ENCODE measurements around the gene OR52E2. TPM values are rescaled to one million over a fixed set of nuclear protein-coding genes. Genes with fewer than 3 reads are reported as not detected.
"Not testable (repeated sequence)": the region's sequence is repeated elsewhere in the genome, so short reads cannot be mapped to it uniquely, and the experiment has no call there.

The OR52E2 gene
- total and polyA plus RNA-seq, 8 donors, result not detected

DNA sequence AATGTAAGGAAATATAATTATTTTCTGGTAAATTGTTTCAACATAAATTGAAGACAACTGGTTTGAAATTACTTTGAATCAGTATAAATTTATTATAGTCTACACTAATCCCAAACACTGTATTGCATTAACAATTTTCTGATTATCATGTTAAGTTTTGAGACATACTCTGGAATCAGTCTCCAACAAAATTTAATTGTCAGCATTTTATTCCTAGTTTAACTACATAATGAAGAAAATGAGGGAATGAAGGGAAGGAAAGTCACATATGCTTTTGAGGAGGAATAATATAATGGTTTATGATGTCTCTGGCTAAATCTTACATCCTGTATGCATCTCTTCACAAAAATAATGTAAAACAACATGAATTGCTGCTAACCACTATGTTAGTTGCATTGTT is 24.2 kb upstream of the OR52E2 start:
- no peak for DNase-seq
- intact Hi-C loops (cut with DNase I; ENCODE audit: low total_unique reads), result no loop called here
- no peak for TF ChIP-seq EP300 (IDR thresholded peaks at IDR 0.05)
- TF ChIP-seq CTCF (IDR thresholded peaks at IDR 0.05), result no peak
- no peak for TF ChIP-seq POLR2AphosphoS5 (IDR thresholded peaks at IDR 0.05)
- TF ChIP-seq POLR2A (IDR thresholded peaks at IDR 0.05), result no peak

GRCh38 chr11:5081405-5081804 is 22.0 kb upstream of the OR52E2 start:
- TF ChIP-seq EP300 (IDR thresholded peaks at IDR 0.05) (no peak), POLR2A (IDR thresholded peaks at IDR 0.05) (no peak)
- Histone ChIP-seq H3K27me3 (no peaks in the 10 kb centered on the region), H3K36me3 (no peaks in the 10 kb centered on the region), H3K4me1 (no peaks in the 10 kb centered on the region), H3K9me3 (no peaks in the 10 kb centered on the region), H3K4me3 (no peak overlapping the region), H3K27ac (no peak overlapping the region)
- 60 to 73% (median 70%) methylated on average over 2 of the region's 2 CpGs for WGBS, 5 donors
- intact Hi-C loops (cut with DNase I; ENCODE audit: low total_unique reads), result no loop called here
- no peak for DNase-seq

More for the DNA sequence above, 24.2 kb upstream of the OR52E2 start:
- Histone ChIP-seq H3K4me3 (no peak overlapping the region), H3K4me1 (no peaks in the 10 kb centered on the region), H3K36me3 (no peaks in the 10 kb centered on the region), H3K9me3 (no peaks in the 10 kb centered on the region), H3K27ac (no peak overlapping the region), H3K27me3 (no peaks in the 10 kb centered on the region)

- no peaks in the 10 kb centered on the region for H3K9me3 ChIP-seq
- TF ChIP-seq CTCF (IDR thresholded peaks at IDR 0.05), result no peak
- no peak for TF ChIP-seq EP300 (IDR thresholded peaks at IDR 0.05)
- no peak for TF ChIP-seq POLR2AphosphoS5 (IDR thresholded peaks at IDR 0.05)
- TF ChIP-seq POLR2A (IDR thresholded peaks at IDR 0.05), result no peak
Observed at GRCh38 chr11:5071799-5072198, 12.4 kb upstream of the OR52E2 start.

GRCh38 chr11:5069272-5069671 is 9.8 kb upstream of the OR52E2 start, which contains the start of gene OR52E1:
TSS of gene OR52E1 (plus strand) at chr11:5069572.
- DNase-seq, result no peak
- TF ChIP-seq CTCF (IDR thresholded peaks at IDR 0.05) (no peak), POLR2AphosphoS5 (IDR thresholded peaks at IDR 0.05) (no peak), POLR2A (IDR thresholded peaks at IDR 0.05) (no peak), EP300 (IDR thresholded peaks at IDR 0.05) (no peak)
- Histone ChIP-seq H3K27ac (no peak within 1 kb of the TSS), H3K4me3 (no peak within 1 kb of the TSS), H3K4me1 (no peaks in the 10 kb centered on the region), H3K27me3 (no peaks in the 10 kb centered on the region), H3K9me3 (no peaks in the 10 kb centered on the region), H3K36me3 (no peaks in the 10 kb centered on the region)
- intact Hi-C loops (cut with DNase I; ENCODE audit: low total_unique reads), result no loop called here
- 48 to 65% (median 60%) methylated on average over 3 of the region's 3 CpGs for WGBS, 5 donors

More at GRCh38 chr11:5071799-5072198, 12.4 kb upstream of the OR52E2 start:
- no peak for DNase-seq
- Histone ChIP-seq H3K27ac (no peak overlapping the region), H3K4me1 (no peaks in the 10 kb centered on the region), H3K36me3 (no peaks in the 10 kb centered on the region), H3K27me3 (no peaks in the 10 kb centered on the region), H3K4me3 (no peak overlapping the region)
- WGBS, 5 donors, result 53 to 63% (median 59%) methylated on average over 3 of the region's 3 CpGs
- intact Hi-C loops (cut with DNase I; ENCODE audit: low total_unique reads), result no loop called here

DNA sequence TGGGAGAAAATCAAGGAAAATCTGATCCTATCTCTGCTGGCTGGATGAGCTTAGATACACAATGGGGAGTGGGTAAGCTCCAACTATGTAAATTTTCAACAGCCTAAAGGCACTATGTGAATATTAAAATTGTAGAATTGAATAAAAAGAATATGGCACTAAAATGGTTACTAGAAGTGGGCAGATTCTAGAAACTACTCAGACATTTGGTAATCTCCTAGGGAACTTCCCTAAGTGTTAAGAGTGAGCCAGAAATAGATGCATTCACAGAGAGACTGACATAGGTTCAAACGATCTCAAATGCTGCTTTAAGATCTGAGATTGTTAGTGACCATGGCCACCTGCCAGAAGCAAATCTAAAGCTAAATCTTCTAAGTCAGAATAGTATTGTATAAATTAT is 5.6 kb upstream of the OR52E2 start:
- Histone ChIP-seq H3K4me3 (no peak overlapping the region), H3K36me3 (no peaks in the 10 kb centered on the region), H3K4me1 (no peaks in the 10 kb centered on the region), H3K9me3 (no peaks in the 10 kb centered on the region), H3K27ac (no peak overlapping the region), H3K27me3 (no peaks in the 10 kb centered on the region)
- TF ChIP-seq POLR2AphosphoS5 (IDR thresholded peaks at IDR 0.05), result no peak
- no peak for TF ChIP-seq POLR2A (IDR thresholded peaks at IDR 0.05)
- no peak for TF ChIP-seq EP300 (IDR thresholded peaks at IDR 0.05)
- TF ChIP-seq CTCF (IDR thresholded peaks at IDR 0.05), result no peak
- WGBS, 5 donors, result 14 to 27% (median 16%) methylated on average over 1 of the region's 1 CpG
- intact Hi-C loops (cut with DNase I; ENCODE audit: low total_unique reads), result no loop called here
- DNase-seq, result no peak

DNA sequence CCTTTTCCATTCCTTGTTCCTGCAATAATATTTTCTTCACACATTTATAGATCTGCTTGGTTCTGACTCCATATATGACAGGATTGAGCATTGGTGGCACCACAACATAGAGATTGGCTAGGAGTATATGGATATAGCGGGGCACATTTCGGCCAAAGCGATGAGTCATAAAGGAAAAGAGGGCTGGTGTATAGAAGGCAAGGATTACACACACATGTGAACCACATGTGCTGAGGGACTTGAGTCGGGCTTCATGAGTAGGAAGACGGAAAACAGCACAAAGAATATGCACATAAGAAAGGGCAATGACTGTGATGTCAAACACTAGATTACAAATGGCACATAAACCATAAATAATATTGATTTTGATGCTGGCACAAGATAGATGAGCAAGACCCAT is 748 bp downstream of the OR52E2 start:
- H3K9me3 ChIP-seq; H3K4me3 ChIP-seq; H3K27me3 ChIP-seq; H3K4me1 ChIP-seq; H3K36me3 ChIP-seq; DNase-seq; intact Hi-C loops (cut with DNase I; ENCODE audit: low total_unique reads); H3K27ac ChIP-seq: not testable (repeated sequence)
- WGBS, 5 donors, result 73 to 85% (median 84%) methylated on average over 5 of the region's 5 CpGs

All from stomach (tissue), 9 donors.